BE2C (cell line): ENCODE data around the gene HDHD3.

Experiments
- DNase-seq: peaks from one replicate; pipeline ENCODE4 v3.0.0-alpha.2; 2020
- H3K27me3 ChIP-seq: fragments of 250-450 bp; sonication (Bioruptor Pico); 2 replicates; pipeline ENCODE4 v1.5.1; 2020; ENCODE audit warnings: mild to moderate bottlenecking
- H3K36me3 ChIP-seq: fragments of 250-450 bp; sonication (Bioruptor Pico); 2 replicates; pipeline ENCODE4 v1.5.1; 2020; ENCODE audit warnings: mild to moderate bottlenecking
- H3K4me1 ChIP-seq: fragments of 250-450 bp; sonication (Bioruptor Pico); 2 replicates; pipeline ENCODE4 v1.5.1; 2020
- H3K4me3 ChIP-seq: 2 replicates; pipeline ENCODE4 v1.5.1; 2011; ENCODE audit warnings: low read depth, low read length
- H3K9me3 ChIP-seq: fragments of 250-450 bp; sonication (Bioruptor Pico); 2 replicates; pipeline ENCODE4 v1.5.1; 2020
- TF ChIP-seq, protein P1 (sequence below): IDR thresholded peaks from 2 replicates; pipeline ENCODE4 v1.5.1; 2012; ENCODE audit warnings: mild to moderate bottlenecking, low read depth, low read length

The HDHD3 gene

DNA sequence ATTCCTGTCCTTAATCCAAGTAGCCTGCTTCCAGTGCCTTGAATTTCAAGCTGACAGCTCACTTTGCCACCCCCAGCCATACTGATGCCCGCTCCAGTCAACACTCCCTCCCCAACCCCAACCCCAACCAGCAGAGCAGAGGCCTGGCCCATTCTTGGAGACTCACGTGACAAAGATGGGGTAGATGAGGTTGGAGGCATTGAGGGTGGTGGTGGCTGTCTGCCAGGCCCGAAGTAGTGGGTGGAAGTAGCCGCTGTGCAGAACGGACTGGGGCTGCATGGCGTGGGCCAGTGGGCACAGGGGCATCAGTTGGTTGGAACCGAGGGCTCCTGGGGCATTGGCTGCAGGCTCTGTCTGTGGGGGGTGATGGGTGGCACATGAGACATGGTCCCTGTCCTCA, 16.5 kb upstream of the HDHD3 start:
- TF ChIP-seq, protein P1, sequence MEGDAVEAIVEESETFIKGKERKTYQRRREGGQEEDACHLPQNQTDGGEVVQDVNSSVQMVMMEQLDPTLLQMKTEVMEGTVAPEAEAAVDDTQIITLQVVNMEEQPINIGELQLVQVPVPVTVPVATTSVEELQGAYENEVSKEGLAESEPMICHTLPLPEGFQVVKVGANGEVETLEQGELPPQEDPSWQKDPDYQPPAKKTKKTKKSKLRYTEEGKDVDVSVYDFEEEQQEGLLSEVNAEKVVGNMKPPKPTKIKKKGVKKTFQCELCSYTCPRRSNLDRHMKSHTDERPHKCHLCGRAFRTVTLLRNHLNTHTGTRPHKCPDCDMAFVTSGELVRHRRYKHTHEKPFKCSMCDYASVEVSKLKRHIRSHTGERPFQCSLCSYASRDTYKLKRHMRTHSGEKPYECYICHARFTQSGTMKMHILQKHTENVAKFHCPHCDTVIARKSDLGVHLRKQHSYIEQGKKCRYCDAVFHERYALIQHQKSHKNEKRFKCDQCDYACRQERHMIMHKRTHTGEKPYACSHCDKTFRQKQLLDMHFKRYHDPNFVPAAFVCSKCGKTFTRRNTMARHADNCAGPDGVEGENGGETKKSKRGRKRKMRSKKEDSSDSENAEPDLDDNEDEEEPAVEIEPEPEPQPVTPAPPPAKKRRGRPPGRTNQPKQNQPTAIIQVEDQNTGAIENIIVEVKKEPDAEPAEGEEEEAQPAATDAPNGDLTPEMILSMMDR = no peak
- no peaks in the 10 kb centered on the region for H3K9me3 ChIP-seq
- no peak overlapping the region for H3K4me3 ChIP-seq
- H3K4me1 ChIP-seq = no peaks in the 10 kb centered on the region
- no peaks in the 10 kb centered on the region for H3K27me3 ChIP-seq
- no peak for DNase-seq
- H3K36me3 ChIP-seq = peaks cover 3% of the 10 kb centered on the region

DNA sequence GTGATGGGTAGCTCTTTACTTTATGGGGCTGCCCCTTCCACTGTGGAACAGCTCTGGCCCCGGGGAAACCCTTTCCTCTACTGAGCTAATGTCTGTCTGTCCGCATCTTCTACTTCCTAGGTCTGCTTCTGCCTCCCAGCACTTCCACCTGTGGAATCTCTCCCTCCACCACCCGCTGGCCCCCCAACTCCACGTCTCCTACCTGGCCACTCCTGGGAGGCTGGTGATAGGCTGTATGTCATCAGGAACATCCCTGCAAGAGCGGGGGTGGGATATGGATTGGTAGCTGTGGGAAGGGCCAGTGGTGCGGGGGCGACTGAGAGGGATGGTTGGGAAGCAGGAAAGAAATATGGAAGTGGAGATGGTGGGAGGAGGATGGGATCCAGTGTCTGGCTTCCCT, 15.1 kb upstream of the HDHD3 start:
- Histone ChIP-seq H3K36me3 (peaks cover 10% of the 10 kb centered on the region), H3K4me3 (no peak overlapping the region)
- TF ChIP-seq, protein P1 = no peak

DNA sequence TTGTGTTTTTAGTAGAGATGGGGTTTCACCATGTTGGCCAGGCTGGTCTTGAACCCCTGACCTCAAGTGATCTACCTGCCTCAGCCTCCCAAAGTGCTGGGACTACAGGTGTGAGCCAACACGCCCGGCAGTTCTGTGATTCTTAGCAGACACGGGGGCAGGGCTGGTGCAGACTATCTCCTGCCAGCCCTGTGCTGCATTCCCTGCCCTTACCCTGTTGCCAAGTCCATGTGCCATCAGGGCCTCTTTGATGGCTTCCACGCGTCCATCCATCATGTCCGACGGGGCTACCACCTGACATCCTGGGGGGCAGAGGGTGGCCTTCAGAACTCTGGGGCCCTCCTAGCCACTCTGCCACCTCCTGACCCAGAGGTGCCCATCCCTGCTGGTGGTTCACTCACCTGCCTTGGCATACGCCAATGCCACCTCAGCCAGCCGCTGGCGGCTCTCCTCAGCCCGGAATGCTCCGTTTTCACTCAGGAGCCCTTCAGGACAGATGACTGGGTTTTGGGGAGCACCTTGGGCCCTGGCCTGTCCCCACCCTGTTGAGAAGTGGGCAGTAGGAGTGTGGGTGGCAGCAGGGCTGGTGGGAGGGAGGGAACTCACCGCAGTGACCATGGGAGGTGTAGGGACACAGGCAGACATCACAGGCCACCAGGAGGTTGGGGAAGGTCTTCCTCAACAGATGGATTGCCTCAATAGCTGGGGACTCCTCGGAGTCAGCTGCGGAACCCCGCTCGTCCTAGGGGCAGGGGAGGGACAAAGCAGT, 13.6 kb upstream of the HDHD3 start:
- Histone ChIP-seq H3K27me3 (no peaks in the 10 kb centered on the region), H3K4me1 (no peaks in the 10 kb centered on the region), H3K9me3 (no peaks in the 10 kb centered on the region), H3K36me3 (peaks cover 10% of the 10 kb centered on the region), H3K4me3 (no peak overlapping the region)
- no peak for DNase-seq
- TF ChIP-seq, protein P1 = no peak

More for the DNA sequence above, 15.1 kb upstream of the HDHD3 start:
- no peaks in the 10 kb centered on the region for H3K27me3 ChIP-seq
- DNase-seq = no peak
- no peaks in the 10 kb centered on the region for H3K4me1 ChIP-seq
- H3K9me3 ChIP-seq = no peaks in the 10 kb centered on the region

DNA sequence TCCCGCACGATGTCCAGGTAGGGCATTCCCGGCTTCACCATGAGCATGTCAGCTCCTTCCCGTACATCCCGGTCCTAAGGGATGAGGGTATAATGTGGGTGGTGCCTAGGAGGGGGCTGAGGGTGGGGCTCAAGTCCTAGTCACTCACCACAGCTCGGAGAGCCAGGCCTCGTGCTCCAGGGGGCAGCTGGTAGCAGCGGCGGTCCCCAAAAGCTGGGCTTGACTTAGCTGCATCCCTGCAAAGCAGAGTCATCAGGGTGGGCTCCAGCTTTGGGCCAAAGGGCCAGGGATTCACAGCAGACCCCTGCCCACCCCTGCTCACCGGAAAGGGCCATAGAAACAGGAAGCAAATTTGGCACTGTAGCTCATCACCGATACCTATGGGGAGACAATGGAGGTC, 12.7 kb upstream of the HDHD3 start:
- Histone ChIP-seq H3K4me1 (no peaks in the 10 kb centered on the region), H3K36me3 (peaks cover 10% of the 10 kb centered on the region), H3K27me3 (no peaks in the 10 kb centered on the region), H3K4me3 (no peak overlapping the region), H3K9me3 (no peaks in the 10 kb centered on the region)
- no peak for DNase-seq
- TF ChIP-seq, protein P1 = no peak

DNA sequence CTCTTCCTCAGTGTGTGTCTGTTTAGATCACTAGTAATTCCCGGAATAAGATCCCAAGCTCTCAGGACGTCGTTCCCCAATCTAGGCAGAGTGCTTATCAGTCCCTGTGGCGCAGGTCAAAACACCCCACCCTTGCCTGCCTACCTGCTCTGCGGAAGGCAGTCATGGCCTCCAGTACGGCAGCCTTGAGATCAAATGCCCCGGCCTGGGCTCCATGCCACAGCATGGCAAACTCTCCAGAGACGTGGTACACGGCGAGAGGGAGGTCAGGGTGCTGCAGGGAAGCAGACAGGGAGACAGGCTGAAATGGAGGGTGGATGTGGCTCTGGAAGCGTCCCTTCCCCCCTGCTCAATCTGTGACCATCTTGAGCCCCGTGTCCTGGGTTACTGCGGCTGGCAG, 12.0 kb upstream of the HDHD3 start:
- no peaks in the 10 kb centered on the region for H3K4me1 ChIP-seq
- TF ChIP-seq, protein P1 = no peak
- H3K4me3 ChIP-seq = no peak overlapping the region
- no peaks in the 10 kb centered on the region for H3K27me3 ChIP-seq
- peaks cover 10% of the 10 kb centered on the region for H3K36me3 ChIP-seq
- no peak for DNase-seq
- no peaks in the 10 kb centered on the region for H3K9me3 ChIP-seq

DNA sequence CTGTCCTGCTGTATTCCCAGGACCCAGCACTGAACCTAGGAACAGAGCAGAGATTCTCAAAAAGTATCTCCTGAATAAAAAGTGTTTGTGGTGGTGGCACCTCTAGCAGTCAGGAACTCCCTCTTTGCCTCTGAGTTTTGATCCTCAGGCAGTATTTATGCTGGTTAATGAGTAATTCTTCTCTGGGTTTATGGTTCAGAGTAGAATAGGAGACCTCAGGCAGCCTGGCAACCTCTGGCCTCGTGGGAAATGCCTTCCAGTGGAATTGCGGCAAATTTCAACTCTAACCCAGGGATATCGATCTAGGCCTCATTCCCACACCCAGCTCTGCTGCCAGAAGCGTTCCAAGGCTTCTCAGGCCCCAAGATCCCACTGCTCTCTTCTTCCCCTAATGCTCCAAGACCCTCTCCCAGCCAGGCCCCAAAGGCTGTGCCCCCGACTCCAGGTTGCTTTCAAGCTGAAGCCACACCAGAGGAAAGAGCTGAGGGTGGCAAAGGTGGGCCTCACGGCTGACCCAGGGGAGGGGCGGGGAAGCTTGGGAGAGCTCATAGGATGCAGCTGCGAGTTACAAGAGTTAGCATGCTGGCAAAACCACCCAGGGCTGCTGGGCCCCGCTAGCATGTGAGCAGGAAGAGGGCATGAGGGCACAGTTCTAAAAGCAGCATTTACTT, 10.9 kb upstream of the HDHD3 start:
- no peaks in the 10 kb centered on the region for H3K9me3 ChIP-seq
- TF ChIP-seq, protein P1 = no peak
- no peak for DNase-seq
- H3K36me3 ChIP-seq = peaks cover 10% of the 10 kb centered on the region
- no peaks in the 10 kb centered on the region for H3K27me3 ChIP-seq
- no peak overlapping the region for H3K4me3 ChIP-seq
- H3K4me1 ChIP-seq = no peaks in the 10 kb centered on the region
